SJSA1 (cell line): ENCODE data around the gene ZFP90. TPM values are rescaled to one million over a fixed set of nuclear protein-coding genes. Genes with fewer than 3 reads are reported as not detected.

Experiments
- DNase-seq, 2 experiments: peaks; one replicate each; pipeline ENCODE4 v3.0.0-alpha.2; 2015 to 2020; ENCODE audit warnings: low spot score in 2 of 2, low read depth in 1 of 2
- H3K27ac ChIP-seq: fragments of 250-450 bp; sonication (Bioruptor Pico); 2 replicates; pipeline ENCODE4 v1.5.1; 2020; ENCODE audit warnings: mild to moderate bottlenecking, moderate library complexity
- H3K27me3 ChIP-seq: fragments of 250-450 bp; sonication (Bioruptor Pico); replicated peaks from 2 replicates; pipeline ENCODE4 v1.5.1; 2020; ENCODE audit warnings: mild to moderate bottlenecking, moderate library complexity
- H3K36me3 ChIP-seq: fragments of 250-450 bp; sonication (Bioruptor Pico); 2 replicates; pipeline ENCODE4 v1.5.1; 2020; ENCODE audit warnings: mild to moderate bottlenecking
- H3K4me1 ChIP-seq: fragments of 250-450 bp; sonication (Bioruptor Pico); replicated peaks from 2 replicates; pipeline ENCODE4 v1.6.1; 2021; ENCODE audit warnings: mild to moderate bottlenecking
- H3K4me3 ChIP-seq: fragments of 250-450 bp; sonication (Bioruptor Pico); 2 replicates; pipeline ENCODE4 v1.5.1; 2020; ENCODE audit warnings: mild to moderate bottlenecking
- H3K9me3 ChIP-seq: fragments of 250-450 bp; sonication (Bioruptor Pico); replicated peaks from 2 replicates; pipeline ENCODE4 v1.5.1; 2020; ENCODE audit warnings: mild to moderate bottlenecking
- total RNA-seq: library from RNA; depleted of rRNA; stranded (reverse); fragments of >200 nt; shearing (Covaris generic); gene quantifications from 2 replicates; pipeline ENCODE4 v1.2.3, GENCODE V29; 2014; rRNA removed

ZFP90 gene
- total RNA-seq, 1 experiment from 2014 or later, result 18.2 TPM

- H3K27me3 ChIP-seq, result no peaks in the 10 kb centered on the region
- H3K9me3 ChIP-seq, result peaks cover 23% of the 10 kb centered on the region
- H3K4me1 ChIP-seq, result no peaks in the 10 kb centered on the region
- no peaks in the 10 kb centered on the region for H3K36me3 ChIP-seq
- no peak overlapping the region for H3K27ac ChIP-seq
- DNase-seq, result no peak
- H3K4me3 ChIP-seq, result no peak overlapping the region
Observed at GRCh38 chr16:68577352-68577853, 38.3 kb downstream of the ZFP90 start.

- H3K4me3 ChIP-seq, result no peak overlapping the region
- no peaks in the 10 kb centered on the region for H3K4me1 ChIP-seq
- no peak overlapping the region for H3K27ac ChIP-seq
- no peaks in the 10 kb centered on the region for H3K9me3 ChIP-seq
- no peaks in the 10 kb centered on the region for H3K27me3 ChIP-seq
- peak; percentile 47 to 71 for DNase-seq
- no peaks in the 10 kb centered on the region for H3K36me3 ChIP-seq
Observed at GRCh38 chr16:68590201-68590994, 51.3 kb downstream of the ZFP90 start.

GRCh38 chr16:68592466-68593337 is 53.6 kb downstream of the ZFP90 start:
- Histone ChIP-seq H3K36me3 (no peaks in the 10 kb centered on the region), H3K27me3 (no peaks in the 10 kb centered on the region), H3K4me3 (no peak overlapping the region), H3K9me3 (no peaks in the 10 kb centered on the region), H3K4me1 (no peaks in the 10 kb centered on the region), H3K27ac (no peak overlapping the region)
- DNase-seq, result no peak

GRCh38 chr16:68596266-68596665 is 57.2 kb downstream of the ZFP90 start:
- H3K9me3 ChIP-seq, result no peaks in the 10 kb centered on the region
- H3K27me3 ChIP-seq, result no peaks in the 10 kb centered on the region
- no peak overlapping the region for H3K4me3 ChIP-seq
- H3K36me3 ChIP-seq, result no peaks in the 10 kb centered on the region
- DNase-seq, result no peak
- no peaks in the 10 kb centered on the region for H3K4me1 ChIP-seq
- no peak overlapping the region for H3K27ac ChIP-seq

- H3K4me1 ChIP-seq, result no peaks in the 10 kb centered on the region
- no peaks in the 10 kb centered on the region for H3K36me3 ChIP-seq
- H3K27ac ChIP-seq, result no peak overlapping the region
- H3K9me3 ChIP-seq, result no peaks in the 10 kb centered on the region
- H3K4me3 ChIP-seq, result no peak overlapping the region
- DNase-seq, result no peak
- no peaks in the 10 kb centered on the region for H3K27me3 ChIP-seq
Observed at GRCh38 chr16:68599586-68599985, 60.5 kb downstream of the ZFP90 start.

- H3K36me3 ChIP-seq, result no peaks in the 10 kb centered on the region
- H3K9me3 ChIP-seq, result no peaks in the 10 kb centered on the region
- H3K4me3 ChIP-seq, result no peak overlapping the region
- no peak for DNase-seq
- no peaks in the 10 kb centered on the region for H3K4me1 ChIP-seq
- H3K27ac ChIP-seq, result no peak overlapping the region
- H3K27me3 ChIP-seq, result no peaks in the 10 kb centered on the region
Observed at GRCh38 chr16:68605746-68606145, 66.7 kb downstream of the ZFP90 start.

- Histone ChIP-seq H3K27me3 (no peaks in the 10 kb centered on the region), H3K36me3 (no peaks in the 10 kb centered on the region), H3K4me1 (no peaks in the 10 kb centered on the region), H3K4me3 (no peak overlapping the region), H3K9me3 (no peaks in the 10 kb centered on the region), H3K27ac (no peak overlapping the region)
- no peak for DNase-seq
Observed at GRCh38 chr16:68607443-68607842, 68.4 kb downstream of the ZFP90 start.

- Histone ChIP-seq H3K4me1 (no peaks in the 10 kb centered on the region), H3K9me3 (no peaks in the 10 kb centered on the region), H3K27ac (no peak overlapping the region), H3K36me3 (no peaks in the 10 kb centered on the region), H3K27me3 (no peaks in the 10 kb centered on the region), H3K4me3 (no peak overlapping the region)
- DNase-seq, result no peak
Observed at GRCh38 chr16:68608330-68608729, 69.2 kb downstream of the ZFP90 start.

GRCh38 chr16:68612996-68613395 is 73.9 kb downstream of the ZFP90 start:
- no peak for DNase-seq
- no peaks in the 10 kb centered on the region for H3K36me3 ChIP-seq

GRCh38 chr16:68617734-68618133 is 78.6 kb downstream of the ZFP90 start:
- no peak overlapping the region for H3K4me3 ChIP-seq
- H3K27ac ChIP-seq, result no peak overlapping the region
- no peaks in the 10 kb centered on the region for H3K36me3 ChIP-seq
- H3K27me3 ChIP-seq, result no peaks in the 10 kb centered on the region
- H3K4me1 ChIP-seq, result no peaks in the 10 kb centered on the region
- H3K9me3 ChIP-seq, result peaks cover 2% of the 10 kb centered on the region; the same call in 1 of the 2 replicates
- DNase-seq, result no peak

More at GRCh38 chr16:68612996-68613395, 73.9 kb downstream of the ZFP90 start:
- Histone ChIP-seq H3K4me1 (no peaks in the 10 kb centered on the region), H3K4me3 (no peak overlapping the region), H3K27me3 (no peaks in the 10 kb centered on the region), H3K27ac (no peak overlapping the region), H3K9me3 (peaks cover 2% of the 10 kb centered on the region; the same call in 1 of the 2 replicates)

Other genes starting within 250 kb of the ZFP90 start
- 15.6 and 19.1 TPM in 2 replicates for gene SLC7A6OS, start 228.3 kb upstream of the ZFP90 start, total RNA-seq
- 58.8 and 58.9 TPM in 2 replicates for gene PRMT7, start 228.3 kb upstream of the ZFP90 start, total RNA-seq
- 1.3 TPM in 1 of 2 replicates, not detected in the other for gene SMPD3, start 90.8 kb upstream of the ZFP90 start, total RNA-seq
- 0.34 and 4.9 TPM in 2 replicates for gene CDH3, start 106.0 kb downstream of the ZFP90 start, total RNA-seq
- 0.03 and 0.06 TPM in 2 replicates for gene CDH1, start 198.0 kb downstream of the ZFP90 start, total RNA-seq